Measurements from ENCODE around the gene RABGAP1.

Gene RABGAP1

GRCh38 chr9:123096987-123097386 is 156.2 kb downstream of the RABGAP1 start:
- Histone ChIP-seq H3K27ac (ENCODE audit: low read length) (no peak overlapping the region), H3K9ac (ENCODE audit: low read length in 2 of 2) (no peak overlapping the region), H3K9me3 (ENCODE audit: control insufficient read depth in 2 of 2, low read length in 2 of 2) (no peaks in the 10 kb centered on the region), H3K4me3 (ENCODE audit: low read length in 2 of 2) (no peak overlapping the region), H3K36me3 (ENCODE audit: control insufficient read depth in 2 of 2, insufficient read depth in 2 of 2, low read length in 2 of 2) (peaks cover 62 to 68% of the 10 kb centered on the region in 2 donors), H3K4me1 (ENCODE audit: control insufficient read depth, insufficient read depth, low read length) (no peaks in the 10 kb centered on the region), H3K27me3 (ENCODE audit: control insufficient read depth in 1 of 2, insufficient read depth in 2 of 2, low read length in 2 of 2) (no peaks in the 10 kb centered on the region)

GRCh38 chr9:123097430-123098095 is 156.7 kb downstream of the RABGAP1 start:
- H3K4me3 ChIP-seq (ENCODE audit: low read length in 2 of 2): no peak overlapping the region
- peaks cover 62 to 67% of the 10 kb centered on the region in 2 donors for H3K36me3 ChIP-seq (ENCODE audit: control insufficient read depth in 2 of 2, insufficient read depth in 2 of 2, low read length in 2 of 2)
- no peaks in the 10 kb centered on the region for H3K27me3 ChIP-seq (ENCODE audit: control insufficient read depth in 1 of 2, insufficient read depth in 2 of 2, low read length in 2 of 2)

GRCh38 chr9:123098096-123098459 is 157.3 kb downstream of the RABGAP1 start:
- Histone ChIP-seq H3K27me3 (ENCODE audit: control insufficient read depth in 1 of 2, insufficient read depth in 2 of 2, low read length in 2 of 2) (no peaks in the 10 kb centered on the region), H3K9me3 (ENCODE audit: control insufficient read depth in 2 of 2, low read length in 2 of 2) (no peaks in the 10 kb centered on the region), H3K9ac (ENCODE audit: low read length in 2 of 2) (no peak overlapping the region), H3K4me3 (ENCODE audit: low read length in 2 of 2) (no peak overlapping the region), H3K36me3 (ENCODE audit: control insufficient read depth in 2 of 2, insufficient read depth in 2 of 2, low read length in 2 of 2) (peaks cover 63 to 66% of the 10 kb centered on the region in 2 donors), H3K4me1 (ENCODE audit: control insufficient read depth, insufficient read depth, low read length) (peaks cover 10% of the 10 kb centered on the region), H3K27ac (ENCODE audit: low read length) (no peak overlapping the region)

More at GRCh38 chr9:123097430-123098095, 156.7 kb downstream of the RABGAP1 start:
- peaks cover 5% of the 10 kb centered on the region for H3K4me1 ChIP-seq (ENCODE audit: control insufficient read depth, insufficient read depth, low read length)
- no peak overlapping the region for H3K27ac ChIP-seq (ENCODE audit: low read length)
- no peaks in the 10 kb centered on the region for H3K9me3 ChIP-seq (ENCODE audit: control insufficient read depth in 2 of 2, low read length in 2 of 2)
- H3K9ac ChIP-seq (ENCODE audit: low read length in 2 of 2): no peak overlapping the region

GRCh38 chr9:123099042-123099441 is 158.2 kb downstream of the RABGAP1 start:
- peaks cover 59 to 65% of the 10 kb centered on the region in 2 donors for H3K36me3 ChIP-seq (ENCODE audit: control insufficient read depth in 2 of 2, insufficient read depth in 2 of 2, low read length in 2 of 2)

GRCh38 chr9:123099548-123099947 is 158.7 kb downstream of the RABGAP1 start:
- no peak overlapping the region for H3K27ac ChIP-seq (ENCODE audit: low read length)
- H3K4me3 ChIP-seq (ENCODE audit: low read length in 2 of 2): no peak overlapping the region
- H3K27me3 ChIP-seq (ENCODE audit: control insufficient read depth in 1 of 2, insufficient read depth in 2 of 2, low read length in 2 of 2): no peaks in the 10 kb centered on the region
- peaks cover 10% of the 10 kb centered on the region for H3K4me1 ChIP-seq (ENCODE audit: control insufficient read depth, insufficient read depth, low read length)
- peaks cover 63 to 66% of the 10 kb centered on the region in 2 donors for H3K36me3 ChIP-seq (ENCODE audit: control insufficient read depth in 2 of 2, insufficient read depth in 2 of 2, low read length in 2 of 2)
- no peak overlapping the region for H3K9ac ChIP-seq (ENCODE audit: low read length in 2 of 2)
- no peaks in the 10 kb centered on the region for H3K9me3 ChIP-seq (ENCODE audit: control insufficient read depth in 2 of 2, low read length in 2 of 2)

More at GRCh38 chr9:123099042-123099441, 158.2 kb downstream of the RABGAP1 start:
- H3K9ac ChIP-seq (ENCODE audit: low read length in 2 of 2): no peak overlapping the region
- H3K4me1 ChIP-seq (ENCODE audit: control insufficient read depth, insufficient read depth, low read length): peaks cover 10% of the 10 kb centered on the region
- no peaks in the 10 kb centered on the region for H3K27me3 ChIP-seq (ENCODE audit: control insufficient read depth in 1 of 2, insufficient read depth in 2 of 2, low read length in 2 of 2)
- H3K27ac ChIP-seq (ENCODE audit: low read length): no peak overlapping the region
- H3K9me3 ChIP-seq (ENCODE audit: control insufficient read depth in 2 of 2, low read length in 2 of 2): no peaks in the 10 kb centered on the region
- no peak overlapping the region for H3K4me3 ChIP-seq (ENCODE audit: low read length in 2 of 2)

GRCh38 chr9:123102375-123103113 is 161.7 kb downstream of the RABGAP1 start:
- no peaks in the 10 kb centered on the region for H3K9me3 ChIP-seq (ENCODE audit: control insufficient read depth in 2 of 2, low read length in 2 of 2)
- H3K36me3 ChIP-seq (ENCODE audit: control insufficient read depth in 2 of 2, insufficient read depth in 2 of 2, low read length in 2 of 2): peaks cover 47 to 71% of the 10 kb centered on the region in 2 donors
- H3K4me1 ChIP-seq (ENCODE audit: control insufficient read depth, insufficient read depth, low read length): peaks cover 10% of the 10 kb centered on the region
- no peak overlapping the region for H3K27ac ChIP-seq (ENCODE audit: low read length)
- no peak overlapping the region for H3K9ac ChIP-seq (ENCODE audit: low read length in 2 of 2)
- H3K4me3 ChIP-seq (ENCODE audit: low read length in 2 of 2): no peak overlapping the region
- H3K27me3 ChIP-seq (ENCODE audit: control insufficient read depth in 1 of 2, insufficient read depth in 2 of 2, low read length in 2 of 2): no peaks in the 10 kb centered on the region

- Histone ChIP-seq H3K4me3 (ENCODE audit: low read length in 2 of 2) (no peak overlapping the region), H3K27me3 (ENCODE audit: control insufficient read depth in 1 of 2, insufficient read depth in 2 of 2, low read length in 2 of 2) (no peaks in the 10 kb centered on the region), H3K27ac (ENCODE audit: low read length) (no peak overlapping the region), H3K36me3 (ENCODE audit: control insufficient read depth in 2 of 2, insufficient read depth in 2 of 2, low read length in 2 of 2) (peaks cover 41 to 60% of the 10 kb centered on the region in 2 donors), H3K9ac (ENCODE audit: low read length in 2 of 2) (no peak overlapping the region), H3K4me1 (ENCODE audit: control insufficient read depth, insufficient read depth, low read length) (peaks cover 10% of the 10 kb centered on the region), H3K9me3 (ENCODE audit: control insufficient read depth in 2 of 2, low read length in 2 of 2) (no peaks in the 10 kb centered on the region)
Measured at GRCh38 chr9:123104807-123105206, 164.0 kb downstream of the RABGAP1 start.

- Histone ChIP-seq H3K9ac (ENCODE audit: low read length in 2 of 2) (no peak overlapping the region), H3K4me3 (ENCODE audit: low read length in 2 of 2) (no peak overlapping the region), H3K36me3 (ENCODE audit: control insufficient read depth in 2 of 2, insufficient read depth in 2 of 2, low read length in 2 of 2) (peaks cover 36 to 62% of the 10 kb centered on the region in 2 donors), H3K27me3 (ENCODE audit: control insufficient read depth in 1 of 2, insufficient read depth in 2 of 2, low read length in 2 of 2) (no peaks in the 10 kb centered on the region), H3K27ac (ENCODE audit: low read length) (no peak overlapping the region), H3K9me3 (ENCODE audit: control insufficient read depth in 2 of 2, low read length in 2 of 2) (no peaks in the 10 kb centered on the region), H3K4me1 (ENCODE audit: control insufficient read depth, insufficient read depth, low read length) (peaks cover 10% of the 10 kb centered on the region)
Measured at GRCh38 chr9:123105490-123105889, 164.7 kb downstream of the RABGAP1 start.

- H3K4me1 ChIP-seq (ENCODE audit: control insufficient read depth, insufficient read depth, low read length): peaks cover 3% of the 10 kb centered on the region
- no peak overlapping the region for H3K27ac ChIP-seq (ENCODE audit: low read length)
- peaks cover 23 to 47% of the 10 kb centered on the region in 2 donors for H3K36me3 ChIP-seq (ENCODE audit: control insufficient read depth in 2 of 2, insufficient read depth in 2 of 2, low read length in 2 of 2)
- H3K27me3 ChIP-seq (ENCODE audit: control insufficient read depth in 1 of 2, insufficient read depth in 2 of 2, low read length in 2 of 2): no peaks in the 10 kb centered on the region
- no peak overlapping the region for H3K4me3 ChIP-seq (ENCODE audit: low read length in 2 of 2)
- no peaks in the 10 kb centered on the region for H3K9me3 ChIP-seq (ENCODE audit: control insufficient read depth in 2 of 2, low read length in 2 of 2)
- H3K9ac ChIP-seq (ENCODE audit: low read length in 2 of 2): no peak overlapping the region
Measured at GRCh38 chr9:123107639-123108285, 166.9 kb downstream of the RABGAP1 start.

- Histone ChIP-seq H3K4me3 (ENCODE audit: low read length in 2 of 2) (no peak overlapping the region), H3K9ac (ENCODE audit: low read length in 2 of 2) (no peak overlapping the region), H3K9me3 (ENCODE audit: control insufficient read depth in 2 of 2, low read length in 2 of 2) (no peaks in the 10 kb centered on the region), H3K27me3 (ENCODE audit: control insufficient read depth in 1 of 2, insufficient read depth in 2 of 2, low read length in 2 of 2) (no peaks in the 10 kb centered on the region), H3K27ac (ENCODE audit: low read length) (no peak overlapping the region), H3K4me1 (ENCODE audit: control insufficient read depth, insufficient read depth, low read length) (no peaks in the 10 kb centered on the region), H3K36me3 (ENCODE audit: control insufficient read depth in 2 of 2, insufficient read depth in 2 of 2, low read length in 2 of 2) (peaks cover 17 to 41% of the 10 kb centered on the region in 2 donors)
Measured at GRCh38 chr9:123108976-123109375, 168.2 kb downstream of the RABGAP1 start.

Data from stomach smooth muscle (tissue), 2 donors.